CD14-positive monocyte (primary cell): ENCODE results near the gene NKAIN2. TPM values are rescaled to one million over a fixed set of nuclear protein-coding genes. Genes with fewer than 3 reads are reported as not detected.
A peak's percentile ranks its signal among the peaks of the same experiment; 100 is the strongest.

Experiments used
- DNase-seq, 3 donors: peaks; one replicate each; pipeline ENCODE4 v3.0.0-alpha.2; 2011 to 2022
- H2AFZ ChIP-seq: 2 replicates; pipeline ENCODE4 v1.6.0; 2012; ENCODE audit warnings: mild to moderate bottlenecking, low read depth, low read length, inconsistent platforms; ENCODE audit not compliant: insufficient read depth, poor library complexity, severe bottlenecking
- H3K27ac ChIP-seq, 2 donors: 1 replicate in 1 of 2; 2 replicates in 1 of 2; pipeline ENCODE4 v1.5.1; 2012 to 2013; ENCODE audit warnings: low read length in 2 of 2, control low read depth in 1 of 2, inconsistent platforms in 1 of 2, low read depth in 1 of 2, mild to moderate bottlenecking in 1 of 2
- H3K27me3 ChIP-seq, 2 donors: one replicate each; pipeline versions ENCODE4 v1.6.0 to v1.6.1; 2011 to 2013; ENCODE audit warnings: low read length in 2 of 2; ENCODE audit not compliant: control insufficient read depth in 2 of 2, insufficient read depth in 2 of 2
- H3K36me3 ChIP-seq, 2 donors: replicated peaks in 1 of 2; 1 replicate in 1 of 2; 2 replicates in 1 of 2; pipeline versions ENCODE4 v1.5.1 to v1.6.1; 2012 to 2013; ENCODE audit warnings: low read length in 2 of 2, control low read depth in 1 of 2, inconsistent platforms in 1 of 2, mild to moderate bottlenecking in 1 of 2; ENCODE audit not compliant: insufficient read depth in 2 of 2, control insufficient read depth in 1 of 2
- H3K4me1 ChIP-seq, 2 donors: 1 replicate in 1 of 2; 2 replicates in 1 of 2; pipeline versions ENCODE4 v1.5.1 to v1.6.1; 2012 to 2013; ENCODE audit warnings: low read length in 2 of 2, control low read depth in 1 of 2, inconsistent platforms in 1 of 2, mild to moderate bottlenecking in 1 of 2, moderate library complexity in 1 of 2; ENCODE audit not compliant: insufficient read depth in 2 of 2, control insufficient read depth in 1 of 2
- H3K4me2 ChIP-seq: replicated peaks from 2 replicates; pipeline ENCODE3; 2012; ENCODE audit warnings: low read length, moderate library complexity, mild to moderate bottlenecking; ENCODE audit not compliant: poor library complexity, severe bottlenecking; ENCODE audit errors: extremely low read depth
- H3K4me3 ChIP-seq, 3 experiments: fragments of 200-600 bp in 1 of 3; sonication (generic) in 1 of 3; replicated peaks in 1 of 3; 1 replicate in 2 of 3; 2 replicates in 1 of 3; pipeline ENCODE4 v1.5.1; 2011 to 2013; ENCODE audit warnings: low read length in 3 of 3, mild to moderate bottlenecking in 3 of 3, control low read depth in 2 of 3, low read depth in 2 of 3, inconsistent platforms in 1 of 3, moderate library complexity in 1 of 3
- H3K79me2 ChIP-seq: 2 replicates; pipeline ENCODE4 v1.6.0; 2012; ENCODE audit warnings: mild to moderate bottlenecking, control low read depth, inconsistent platforms, low read length, moderate library complexity; ENCODE audit not compliant: insufficient read depth
- H3K9ac ChIP-seq: 2 replicates; pipeline ENCODE4 v1.6.0; 2017; ENCODE audit warnings: low read length, mild to moderate bottlenecking; ENCODE audit not compliant: insufficient read depth, poor library complexity, severe bottlenecking
- H3K9me3 ChIP-seq, 2 donors: replicated peaks in 1 of 2; 1 replicate in 1 of 2; 2 replicates in 1 of 2; pipeline versions ENCODE4 v1.5.1 to v1.6.1; 2012 to 2013; ENCODE audit warnings: low read length in 2 of 2, control low read depth in 1 of 2; ENCODE audit not compliant: control insufficient read depth in 1 of 2, insufficient read depth in 1 of 2
- H4K20me1 ChIP-seq: 2 replicates; pipeline ENCODE4 v1.6.0; 2012; ENCODE audit warnings: mild to moderate bottlenecking, low read length, control low read depth, moderate library complexity; ENCODE audit not compliant: insufficient read depth
- H3K27ac Mint-ChIP-seq, 7 donors: one replicate each; pipeline ENCODE4 v1.8.0; 2020; ENCODE audit warnings: mild to moderate bottlenecking in 7 of 7, mixed read lengths in 7 of 7, moderate library complexity in 6 of 7, inconsistent platforms in 2 of 7
- H3K27me3 Mint-ChIP-seq, 3 donors: one replicate each; pipeline ENCODE4 v1.8.0; 2021 to 2022; ENCODE audit warnings: low read depth in 3 of 3, mild to moderate bottlenecking in 3 of 3, mixed read lengths in 3 of 3, moderate library complexity in 3 of 3, inconsistent platforms in 1 of 3
- H3K36me3 Mint-ChIP-seq, 2 donors: one replicate each; pipeline ENCODE4 v1.8.0; 2020; ENCODE audit warnings: mixed read lengths in 2 of 2, inconsistent platforms in 1 of 2, mild to moderate bottlenecking in 1 of 2
- H3K4me1 Mint-ChIP-seq: one replicate; pipeline ENCODE4 v1.8.0; 2020; ENCODE audit warnings: mild to moderate bottlenecking, mixed read lengths
- H3K4me3 Mint-ChIP-seq, 2 donors: one replicate each; pipeline ENCODE4 v1.8.0; 2020; ENCODE audit warnings: mild to moderate bottlenecking in 2 of 2, mixed read lengths in 2 of 2, moderate library complexity in 1 of 2
- H3K9me3 Mint-ChIP-seq, 7 donors: one replicate each; pipeline ENCODE4 v1.8.0; 2020 to 2022; ENCODE audit warnings: mixed read lengths in 7 of 7, mild to moderate bottlenecking in 6 of 7, moderate library complexity in 6 of 7, inconsistent platforms in 2 of 7
- WGBS: methylation state at CpG from one replicate; pipeline ENCODE4 v1.1.5; 2013; ENCODE audit warnings: missing lambda C conversion rate; ENCODE audit not compliant: insufficient coverage; 5-methylcytosine and 5-hydroxymethylcytosine counted together
- intact Hi-C, 2 donors: fragments of 100-400 bp; cut with micrococcal nuclease; formaldehyde crosslinking; loops; one replicate each; pipeline versions ENCODE4 v1.15.0 to v1.15.1; 2023
- polyA plus RNA-seq, 3 donors: library from polyadenylated mRNA; depleted of rRNA in 1 of 3; unstranded in 2 of 3; stranded (reverse) in 1 of 3; fragments of 300-500 nt in 2 of 3; fragments of >200 nt in 1 of 3; fragmentation: Illumina TruSeq in 2 of 3; gene quantifications; 1 replicate in 2 of 3; 2 replicates in 1 of 3; pipeline ENCODE4 v1.2.3, GENCODE V29; 2012 to 2021
- TF ChIP-seq, protein P1 (sequence below): fragments of 200-600 bp; IDR thresholded peaks from one replicate; pipeline ENCODE4 v1.8.0; 2022; ENCODE audit warnings: antibody characterized with exemption, mild to moderate bottlenecking

Gene NKAIN2
- polyA plus RNA-seq, 3 donors, result not detected

DNA sequence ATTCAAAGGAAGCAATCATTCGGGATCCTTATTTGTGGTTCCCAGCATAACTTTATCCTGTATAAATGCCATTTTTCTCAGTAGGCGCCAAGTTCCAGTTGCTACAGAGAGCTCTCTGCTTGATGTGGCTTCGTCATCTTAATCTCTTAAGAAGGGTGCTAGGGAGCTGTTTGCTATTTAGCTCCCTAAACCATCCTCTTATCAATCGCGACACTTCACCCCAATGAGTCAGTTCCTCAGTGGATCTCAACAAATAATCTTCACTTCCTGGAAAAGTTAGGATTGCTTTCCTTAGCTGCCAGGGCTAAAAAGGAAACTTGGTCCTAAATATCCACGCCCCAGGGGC, 1.3 kb upstream of the NKAIN2 start:
- DNase-seq, result no peak
- Histone ChIP-seq H3K4me2 (peak overlapping the region; percentile 90), H3K36me3 (no peaks in the 10 kb centered on the region), H3K9me3 (peaks cover 0 to 6% of the 10 kb centered on the region in 2 donors), H3K79me2 (no peaks in the 10 kb centered on the region), H3K9ac (no peak overlapping the region), H3K27ac (no peak overlapping the region), H2AFZ (peak overlapping the region; percentile 76), H3K27me3 (peaks cover 38 to 43% of the 10 kb centered on the region in 2 donors), H4K20me1 (no peaks in the 10 kb centered on the region), H3K4me1 (peaks cover 10 to 14% of the 10 kb centered on the region in 2 donors), H3K4me3 (peak overlapping the region in 1 of 3 experiments; percentile 72)
- Mint-ChIP-seq H3K9me3 (peaks cover 0 to 4% (median 0%) of the 10 kb centered on the region in 7 donors), H3K27me3 (peaks cover 29 to 37% (median 34%) of the 10 kb centered on the region in 3 donors), H3K27ac (no peak overlapping the region), H3K36me3 (no peaks in the 10 kb centered on the region), H3K4me1 (peaks cover 13% of the 10 kb centered on the region), H3K4me3 (peak overlapping the region in 1 of 2 donors; percentile 97)
- intact Hi-C loops, result loop anchor here (5.0 to 10.0 kb wide), 2 partner anchors 1050 to 1052 kb away; no protein-coding TSS in a partner anchor
- TF ChIP-seq, protein P1, sequence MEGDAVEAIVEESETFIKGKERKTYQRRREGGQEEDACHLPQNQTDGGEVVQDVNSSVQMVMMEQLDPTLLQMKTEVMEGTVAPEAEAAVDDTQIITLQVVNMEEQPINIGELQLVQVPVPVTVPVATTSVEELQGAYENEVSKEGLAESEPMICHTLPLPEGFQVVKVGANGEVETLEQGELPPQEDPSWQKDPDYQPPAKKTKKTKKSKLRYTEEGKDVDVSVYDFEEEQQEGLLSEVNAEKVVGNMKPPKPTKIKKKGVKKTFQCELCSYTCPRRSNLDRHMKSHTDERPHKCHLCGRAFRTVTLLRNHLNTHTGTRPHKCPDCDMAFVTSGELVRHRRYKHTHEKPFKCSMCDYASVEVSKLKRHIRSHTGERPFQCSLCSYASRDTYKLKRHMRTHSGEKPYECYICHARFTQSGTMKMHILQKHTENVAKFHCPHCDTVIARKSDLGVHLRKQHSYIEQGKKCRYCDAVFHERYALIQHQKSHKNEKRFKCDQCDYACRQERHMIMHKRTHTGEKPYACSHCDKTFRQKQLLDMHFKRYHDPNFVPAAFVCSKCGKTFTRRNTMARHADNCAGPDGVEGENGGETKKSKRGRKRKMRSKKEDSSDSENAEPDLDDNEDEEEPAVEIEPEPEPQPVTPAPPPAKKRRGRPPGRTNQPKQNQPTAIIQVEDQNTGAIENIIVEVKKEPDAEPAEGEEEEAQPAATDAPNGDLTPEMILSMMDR, result no peak
- 0% methylated on average over 3 of the region's 6 CpGs for WGBS

DNA sequence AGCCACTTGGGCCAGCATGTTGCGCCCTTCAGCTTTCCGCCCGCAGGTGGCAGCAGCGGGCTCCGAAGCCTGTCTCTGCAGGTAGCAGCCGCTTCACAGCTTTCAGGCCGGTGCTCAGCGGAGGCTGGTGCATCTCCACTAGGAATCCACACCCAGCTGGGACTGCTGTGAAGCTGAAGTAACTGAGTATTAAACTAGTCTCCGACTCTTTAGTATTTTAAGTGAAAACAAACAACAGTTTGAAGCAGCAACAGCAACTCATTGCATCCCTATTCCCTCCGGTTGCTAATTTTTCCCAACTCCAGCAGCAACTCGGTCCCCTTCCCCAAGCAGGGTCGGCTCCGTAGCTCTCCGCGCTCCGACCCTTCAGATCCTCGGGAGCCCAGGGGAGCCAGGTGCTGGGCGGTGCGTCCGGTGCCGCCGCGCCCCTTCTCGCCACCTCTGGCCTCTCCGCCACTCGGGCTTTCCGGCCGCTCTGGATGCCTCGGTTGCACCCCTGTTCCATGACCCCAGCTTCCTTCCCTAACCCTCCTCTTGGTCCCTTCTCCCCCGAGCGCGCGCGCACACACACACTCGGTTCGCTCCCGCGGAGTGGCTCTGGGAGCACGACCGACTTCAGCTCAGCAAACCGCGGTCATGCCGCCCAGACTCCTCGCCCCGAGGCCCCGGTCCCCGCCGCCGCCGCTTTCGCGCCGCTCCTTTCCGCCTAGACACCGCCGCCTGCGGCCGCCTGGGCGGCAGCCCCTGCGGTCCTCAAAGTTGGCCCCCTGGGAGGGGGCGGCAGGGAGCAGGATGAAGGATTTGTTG, 765 bp upstream of the NKAIN2 start:
- Mint-ChIP-seq H3K4me1 (peaks cover 13% of the 10 kb centered on the region), H3K36me3 (no peaks in the 10 kb centered on the region), H3K4me3 (peak overlapping the region; percentile 76 to 97), H3K27me3 (peaks cover 29 to 37% (median 34%) of the 10 kb centered on the region in 3 donors), H3K9me3 (peaks cover 0 to 4% (median 0%) of the 10 kb centered on the region in 7 donors), H3K27ac (no peak overlapping the region)
- H3K4me1 ChIP-seq, result peaks cover 10 to 14% of the 10 kb centered on the region in 2 donors
- H3K4me2 ChIP-seq, result peak overlapping the region; percentile 90
- peaks cover 0 to 6% of the 10 kb centered on the region in 2 donors for H3K9me3 ChIP-seq
- DNase-seq, result peak; percentile 22 to 45 (median 44)
- H2AFZ ChIP-seq, result peak overlapping the region; percentile 76
- TF ChIP-seq, protein P1, result peak; percentile 92
- under 1% methylated on average over 59 of the region's 61 CpGs for WGBS
- H3K36me3 ChIP-seq, result no peaks in the 10 kb centered on the region
- no peaks in the 10 kb centered on the region for H3K79me2 ChIP-seq
- no peak overlapping the region for H3K9ac ChIP-seq
- peak overlapping the region; percentile 22 to 72 (median 40) for H3K4me3 ChIP-seq
- no peaks in the 10 kb centered on the region for H4K20me1 ChIP-seq
- intact Hi-C loops, result loop anchor here (5.0 to 10.0 kb wide), 2 partner anchors 1049 to 1052 kb away; no protein-coding TSS in a partner anchor
- H3K27ac ChIP-seq, result no peak overlapping the region
- peaks cover 38 to 43% of the 10 kb centered on the region in 2 donors for H3K27me3 ChIP-seq
